OCI-LY3 (cell line): ENCODE results near the gene OGFOD1.

Source experiments
- H2AFZ ChIP-seq: fragments of 200-600, 300-600 bp; shearing (Covaris generic); 2 replicates; pipeline ENCODE4 v1.6.0; 2014; ENCODE audit warnings: antibody characterized with exemption, low read depth, low read length
- H3K27ac ChIP-seq: fragments of 200-600, 300-600 bp; sonication (generic); 2 replicates; pipeline ENCODE4 v1.5.1; 2014; ENCODE audit warnings: mild to moderate bottlenecking, low read length, moderate library complexity, mixed read lengths
- H3K27me3 ChIP-seq: fragments of 200-600, 300-600 bp; sonication (generic); 2 replicates; pipeline ENCODE4 v1.6.1; 2014; ENCODE audit warnings: low read depth, low read length, mixed read lengths
- H3K36me3 ChIP-seq: fragments of 200-600, 300-600 bp; sonication (generic); replicated peaks from 2 replicates; pipeline ENCODE3; 2014; ENCODE audit warnings: low read depth, low read length, mixed read lengths
- H3K4me1 ChIP-seq: fragments of 300-600, 200-600 bp; sonication (generic); 2 replicates; pipeline ENCODE4 v1.6.1; 2014; ENCODE audit warnings: low read length, mixed read lengths
- H3K4me2 ChIP-seq: fragments of 200-600, 300-600 bp; sonication (generic); 2 replicates; pipeline ENCODE4 v1.6.1; 2014; ENCODE audit warnings: low read length, mixed read lengths
- H3K4me3 ChIP-seq: fragments of 300-600, 200-600 bp; sonication (generic); 2 replicates; pipeline ENCODE4 v1.5.1; 2014; ENCODE audit warnings: antibody characterized with exemption, mild to moderate bottlenecking, low read length, moderate library complexity
- H3K79me2 ChIP-seq: fragments of 300-600, 200-600 bp; shearing (Covaris generic); 2 replicates; pipeline ENCODE4 v1.6.1; 2014; ENCODE audit warnings: mild to moderate bottlenecking, low read length, mixed read lengths
- H3K9ac ChIP-seq: fragments of 300-600, 200-600 bp; shearing (Covaris generic); 2 replicates; pipeline ENCODE4 v1.6.0; 2014; ENCODE audit warnings: mild to moderate bottlenecking, low read length, moderate library complexity
- H3K9me3 ChIP-seq: fragments of 200-600, 300-600 bp; shearing (Covaris generic); 2 replicates; pipeline ENCODE4 v1.6.1; 2014; ENCODE audit warnings: low read length, mixed read lengths; ENCODE audit not compliant: insufficient read depth
- H4K20me1 ChIP-seq: fragments of 200-600, 300-600 bp; sonication (generic); 2 replicates; pipeline ENCODE4 v1.6.1; 2016; ENCODE audit warnings: low read length, mixed read lengths; ENCODE audit not compliant: insufficient read depth
- CTCF ChIP-seq: fragments of 200-600, 300-600 bp; sonication (generic); IDR thresholded peaks from 2 replicates; pipeline ENCODE4 v1.5.1; 2014; ENCODE audit warnings: antibody characterized with exemption, low read length, low read depth
- EZH2phosphoT487 ChIP-seq: fragments of 200-600 bp; shearing (Covaris generic); IDR thresholded peaks from 2 replicates; pipeline ENCODE4 v1.6.1; 2018; ENCODE audit warnings: antibody characterized with exemption, mixed run types, low read depth

Gene OGFOD1

GRCh38 chr16:56491657-56492261 lies 40.4 kb downstream of the OGFOD1 start:
- H3K27ac ChIP-seq, result no peak overlapping the region
- no peaks in the 10 kb centered on the region for H4K20me1 ChIP-seq
- no peak overlapping the region for H3K4me2 ChIP-seq
- H3K4me3 ChIP-seq, result no peak overlapping the region
- no peaks in the 10 kb centered on the region for H3K79me2 ChIP-seq
- no peak overlapping the region for H2AFZ ChIP-seq
- no peaks in the 10 kb centered on the region for H3K36me3 ChIP-seq
- H3K4me1 ChIP-seq, result 0 out of 2 replicates have a peak, but pooled peaks cover 2% of the 10 kb centered on the region
- TF ChIP-seq CTCF (no peak), EZH2phosphoT487 (no peak)
- H3K27me3 ChIP-seq, result no peaks in the 10 kb centered on the region
- no peaks in the 10 kb centered on the region for H3K9me3 ChIP-seq
- no peak overlapping the region for H3K9ac ChIP-seq

GRCh38 chr16:56493126-56493525 lies 41.8 kb downstream of the OGFOD1 start:
- H3K4me2 ChIP-seq, result no peak overlapping the region
- no peak overlapping the region for H2AFZ ChIP-seq
- no peak overlapping the region for H3K4me3 ChIP-seq
- no peaks in the 10 kb centered on the region for H4K20me1 ChIP-seq
- H3K9ac ChIP-seq, result no peak overlapping the region
- TF ChIP-seq EZH2phosphoT487 (no peak), CTCF (no peak)
- 0 out of 2 replicates have a peak, but pooled peaks cover 2% of the 10 kb centered on the region for H3K4me1 ChIP-seq
- H3K36me3 ChIP-seq, result peaks cover 7% of the 10 kb centered on the region
- H3K27me3 ChIP-seq, result no peaks in the 10 kb centered on the region
- H3K27ac ChIP-seq, result no peak overlapping the region
- no peaks in the 10 kb centered on the region for H3K79me2 ChIP-seq
- no peaks in the 10 kb centered on the region for H3K9me3 ChIP-seq

GRCh38 chr16:56493815-56494214 lies 42.5 kb downstream of the OGFOD1 start:
- H3K79me2 ChIP-seq, result no peaks in the 10 kb centered on the region
- H3K4me2 ChIP-seq, result no peak overlapping the region
- peaks cover 10% of the 10 kb centered on the region for H3K36me3 ChIP-seq
- H3K27me3 ChIP-seq, result no peaks in the 10 kb centered on the region
- no peaks in the 10 kb centered on the region for H3K9me3 ChIP-seq
- no peaks in the 10 kb centered on the region for H4K20me1 ChIP-seq
- no peak overlapping the region for H2AFZ ChIP-seq
- H3K4me3 ChIP-seq, result no peak overlapping the region
- H3K4me1 ChIP-seq, result 0 out of 2 replicates have a peak, but pooled peaks cover 2% of the 10 kb centered on the region
- H3K27ac ChIP-seq, result no peak overlapping the region
- no peak overlapping the region for H3K9ac ChIP-seq
- no peak for TF ChIP-seq EZH2phosphoT487
- TF ChIP-seq CTCF, result no peak

GRCh38 chr16:56505181-56505580 lies 53.8 kb downstream of the OGFOD1 start:
- H2AFZ ChIP-seq, result no peak overlapping the region
- no peaks in the 10 kb centered on the region for H3K4me1 ChIP-seq
- no peaks in the 10 kb centered on the region for H3K9me3 ChIP-seq
- no peaks in the 10 kb centered on the region for H3K79me2 ChIP-seq
- H3K27ac ChIP-seq, result no peak overlapping the region
- H4K20me1 ChIP-seq, result no peaks in the 10 kb centered on the region
- no peaks in the 10 kb centered on the region for H3K27me3 ChIP-seq
- no peak for TF ChIP-seq CTCF
- TF ChIP-seq EZH2phosphoT487, result no peak
- no peak overlapping the region for H3K9ac ChIP-seq
- H3K4me2 ChIP-seq, result no peak overlapping the region
- H3K4me3 ChIP-seq, result no peak overlapping the region
- H3K36me3 ChIP-seq, result peaks cover 7% of the 10 kb centered on the region
